Activated T-cell treated with anti-CD3 and anti-CD28 coated beads, Interleukin-2, amount 50 U/mL, for 24 hours (primary cell): Measurements from ENCODE around the gene LGALS9.

Source experiments
- DNase-seq: peaks from one replicate; pipeline ENCODE4 v3.0.0-alpha.2; 2020
- H3K27ac Mint-ChIP-seq: 2 replicates; pipeline ENCODE4 v1.8.0; 2020; ENCODE audit warnings: mild to moderate bottlenecking, mixed read lengths
- H3K27me3 Mint-ChIP-seq: 2 replicates; pipeline ENCODE4 v1.8.0; 2020; ENCODE audit warnings: mixed read lengths
- H3K36me3 Mint-ChIP-seq: 2 replicates; pipeline ENCODE4 v1.8.0; 2020; ENCODE audit warnings: low read depth, mixed read lengths
- H3K4me1 Mint-ChIP-seq: 2 replicates; pipeline ENCODE4 v1.8.0; 2020; ENCODE audit warnings: low read depth, mixed read lengths
- H3K4me3 Mint-ChIP-seq: 2 replicates; pipeline ENCODE4 v1.8.0; 2020; ENCODE audit warnings: mild to moderate bottlenecking, moderate library complexity, mixed read lengths
- H3K9me3 Mint-ChIP-seq: 2 replicates; pipeline ENCODE4 v1.8.0; 2020; ENCODE audit warnings: mixed read lengths

LGALS9 gene

GRCh38 chr17:27630607-27631410 lies at the start of gene LGALS9:
Gene LGALS9, plus strand, starts transcription at chr17:27631188. Its CDS starts 78 bp downstream, at chr17:27631266.
- Mint-ChIP-seq H3K9me3 (no peaks in the 10 kb centered on the region), H3K4me3 (peak within 1 kb of the TSS; percentile 71), H3K36me3 (peaks cover 39% of the 10 kb centered on the region), H3K27me3 (no peaks in the 10 kb centered on the region), H3K4me1 (peaks cover 41% of the 10 kb centered on the region), H3K27ac (peak within 1 kb of the TSS; percentile 91)
- peak; percentile 54 for DNase-seq

- no peak overlapping the region for H3K4me3 Mint-ChIP-seq
- no peaks in the 10 kb centered on the region for H3K9me3 Mint-ChIP-seq
- DNase-seq: no peak
- peaks cover 92% of the 10 kb centered on the region for H3K36me3 Mint-ChIP-seq
- no peak overlapping the region for H3K27ac Mint-ChIP-seq
- H3K27me3 Mint-ChIP-seq: no peaks in the 10 kb centered on the region
- H3K4me1 Mint-ChIP-seq: peaks cover 36% of the 10 kb centered on the region
Observed at GRCh38 chr17:27582696-27583095, 48.3 kb upstream of the LGALS9 start.

GRCh38 chr17:27585153-27585681 lies 45.8 kb upstream of the LGALS9 start:
- Mint-ChIP-seq H3K4me3 (no peak overlapping the region), H3K36me3 (peaks cover 96% of the 10 kb centered on the region), H3K9me3 (no peaks in the 10 kb centered on the region), H3K4me1 (peaks cover 11% of the 10 kb centered on the region), H3K27me3 (no peaks in the 10 kb centered on the region), H3K27ac (peak overlapping the region; percentile 22)
- no peak for DNase-seq

GRCh38 chr17:27585792-27586191 lies 45.2 kb upstream of the LGALS9 start:
- Mint-ChIP-seq H3K9me3 (no peaks in the 10 kb centered on the region), H3K4me3 (no peak overlapping the region), H3K27ac (peak overlapping the region; percentile 29), H3K27me3 (no peaks in the 10 kb centered on the region), H3K36me3 (peaks cover 98% of the 10 kb centered on the region), H3K4me1 (peaks cover 8% of the 10 kb centered on the region)
- no peak for DNase-seq

DNA sequence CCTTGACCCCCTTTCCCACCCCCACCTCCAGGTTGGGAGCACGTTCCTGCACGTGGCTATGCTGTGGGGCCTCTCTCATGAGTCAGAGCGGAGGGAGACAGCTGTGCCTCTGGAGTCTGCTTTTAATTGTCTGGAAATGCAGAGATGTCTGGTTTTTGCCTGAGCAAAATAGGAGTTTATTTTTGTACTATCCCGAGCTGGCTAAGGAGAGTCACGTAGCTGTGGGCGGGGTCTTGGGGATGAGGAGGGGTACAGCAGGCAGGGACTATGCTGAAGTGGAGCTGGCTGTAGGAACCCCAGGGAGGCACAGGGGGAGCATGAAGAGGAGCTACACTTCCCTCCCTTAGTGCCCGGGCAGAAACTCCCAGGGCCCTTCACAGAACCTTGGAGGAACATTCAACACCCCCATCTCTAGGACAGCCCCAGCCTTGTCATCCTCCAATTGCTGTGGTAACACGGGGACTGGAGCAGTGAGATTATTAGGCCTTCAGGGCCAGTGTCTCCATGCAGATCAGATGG lies 44.7 kb upstream of the LGALS9 start:
- Mint-ChIP-seq H3K27me3 (no peaks in the 10 kb centered on the region), H3K27ac (peak overlapping the region; percentile 29), H3K4me3 (no peak overlapping the region), H3K4me1 (peaks cover 4% of the 10 kb centered on the region), H3K36me3 (peaks cover 98% of the 10 kb centered on the region), H3K9me3 (no peaks in the 10 kb centered on the region)
- no peak for DNase-seq

DNA sequence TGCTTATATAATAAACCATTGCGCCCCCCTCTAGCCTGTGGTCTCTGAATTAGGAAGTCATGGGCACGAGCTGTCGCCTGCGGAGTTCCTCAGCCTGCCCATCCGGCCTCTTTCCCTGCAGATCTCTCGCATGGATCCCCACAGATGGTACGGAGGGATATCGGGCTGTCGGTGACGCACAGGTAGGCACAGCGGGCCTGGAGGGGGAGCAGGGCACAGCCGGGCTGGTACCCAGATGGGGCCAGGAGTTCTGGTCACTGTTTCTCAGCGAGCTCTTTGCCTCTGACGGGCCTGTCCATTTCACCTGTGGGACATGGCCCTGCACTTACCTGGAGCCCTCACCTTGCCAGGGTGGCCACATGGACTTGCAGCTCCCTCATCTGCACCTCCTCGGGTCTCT lies 42.6 kb upstream of the LGALS9 start:
- Mint-ChIP-seq H3K27ac (no peak overlapping the region), H3K9me3 (no peaks in the 10 kb centered on the region), H3K4me3 (no peak overlapping the region), H3K27me3 (no peaks in the 10 kb centered on the region), H3K36me3 (peaks cover 97% of the 10 kb centered on the region), H3K4me1 (no peaks in the 10 kb centered on the region)
- no peak for DNase-seq

DNA sequence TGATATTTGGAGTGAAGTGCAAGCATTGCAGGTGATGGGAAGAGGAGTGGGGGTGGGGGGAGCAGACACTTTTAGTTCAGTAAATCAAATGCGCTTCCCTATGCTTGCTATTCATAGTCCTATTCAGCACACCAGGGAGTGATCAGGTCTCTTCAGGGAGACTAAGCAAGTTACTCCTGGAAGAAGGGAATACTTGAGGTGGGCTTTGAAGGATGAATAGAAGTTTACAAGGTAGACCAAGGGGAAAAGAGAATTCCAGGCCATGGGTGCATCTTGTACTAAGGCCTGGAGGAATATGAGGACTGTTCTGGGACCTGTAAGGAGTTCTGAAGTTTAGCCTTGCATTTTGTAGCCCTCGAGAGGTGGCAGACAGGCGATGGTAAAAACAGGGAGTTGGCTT lies 40.1 kb upstream of the LGALS9 start:
- H3K27me3 Mint-ChIP-seq: no peaks in the 10 kb centered on the region
- H3K4me1 Mint-ChIP-seq: peaks cover 16% of the 10 kb centered on the region
- H3K9me3 Mint-ChIP-seq: no peaks in the 10 kb centered on the region
- no peak overlapping the region for H3K27ac Mint-ChIP-seq
- H3K36me3 Mint-ChIP-seq: peaks cover 96% of the 10 kb centered on the region
- DNase-seq: no peak
- H3K4me3 Mint-ChIP-seq: no peak overlapping the region

- Mint-ChIP-seq H3K27me3 (no peaks in the 10 kb centered on the region), H3K4me1 (peaks cover 17% of the 10 kb centered on the region), H3K4me3 (no peak overlapping the region), H3K36me3 (peaks cover 98% of the 10 kb centered on the region), H3K9me3 (no peaks in the 10 kb centered on the region), H3K27ac (no peak overlapping the region)
- no peak for DNase-seq
Observed at GRCh38 chr17:27591986-27592385, 39.0 kb upstream of the LGALS9 start.

DNA sequence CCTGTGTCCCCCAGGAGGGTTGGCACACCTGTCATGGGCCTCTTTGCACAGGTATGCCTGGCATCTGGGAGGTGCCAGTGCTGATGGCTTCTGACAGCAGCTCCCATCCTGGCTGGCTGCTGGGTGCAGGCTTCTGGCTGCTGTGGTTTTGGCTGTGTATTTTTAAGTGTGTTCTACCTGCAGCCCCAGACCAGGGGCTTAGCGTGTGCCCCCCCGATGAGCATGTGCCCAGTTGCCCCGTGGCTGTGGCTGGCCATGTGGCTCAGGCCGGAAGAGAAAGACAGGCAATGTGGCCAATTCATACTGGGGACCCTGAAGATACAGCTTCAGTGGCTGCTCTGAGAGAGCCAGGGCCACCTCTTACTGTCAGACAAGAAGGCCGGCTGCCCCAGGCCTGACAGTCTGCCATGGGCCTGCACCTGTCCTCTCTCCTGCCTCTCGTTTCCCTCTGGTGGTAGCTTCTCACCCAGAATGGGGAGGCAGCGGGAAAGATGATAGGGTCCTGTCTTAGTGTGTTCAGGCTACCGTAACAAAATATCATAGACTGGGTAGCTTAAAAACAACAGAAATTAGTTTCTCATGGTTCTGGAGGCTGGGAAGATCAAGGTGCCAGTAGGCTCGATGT lies 37.6 kb upstream of the LGALS9 start:
- peaks cover 98% of the 10 kb centered on the region for H3K36me3 Mint-ChIP-seq
- H3K27ac Mint-ChIP-seq: peak overlapping the region; percentile 20
- H3K4me1 Mint-ChIP-seq: peaks cover 17% of the 10 kb centered on the region
- H3K9me3 Mint-ChIP-seq: no peaks in the 10 kb centered on the region
- no peak for DNase-seq
- no peak overlapping the region for H3K4me3 Mint-ChIP-seq
- H3K27me3 Mint-ChIP-seq: no peaks in the 10 kb centered on the region

DNA sequence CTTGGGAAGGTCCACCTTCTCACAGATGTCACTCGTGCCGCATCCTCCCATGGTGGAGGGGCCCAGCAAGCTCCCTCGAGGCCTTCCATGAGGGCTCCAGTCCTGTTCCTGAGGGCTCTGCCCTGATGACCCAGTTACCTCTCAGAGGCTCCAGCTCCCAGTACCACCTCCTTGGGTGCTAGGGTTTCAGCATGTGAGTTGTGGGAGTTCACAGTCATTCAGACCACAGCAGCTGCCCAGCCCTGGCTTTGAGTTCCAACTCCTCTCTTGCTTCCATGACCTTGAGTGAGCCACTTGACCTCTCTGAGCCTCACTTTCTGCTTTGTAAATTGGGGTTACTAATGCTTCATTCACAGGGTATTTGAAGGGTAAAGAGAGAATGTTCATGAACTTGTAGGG lies 37.1 kb upstream of the LGALS9 start:
- H3K4me1 Mint-ChIP-seq: peaks cover 17% of the 10 kb centered on the region
- H3K27me3 Mint-ChIP-seq: no peaks in the 10 kb centered on the region
- DNase-seq: no peak
- H3K27ac Mint-ChIP-seq: peak overlapping the region; percentile 5
- H3K4me3 Mint-ChIP-seq: no peak overlapping the region
- peaks cover 98% of the 10 kb centered on the region for H3K36me3 Mint-ChIP-seq
- H3K9me3 Mint-ChIP-seq: no peaks in the 10 kb centered on the region

DNA sequence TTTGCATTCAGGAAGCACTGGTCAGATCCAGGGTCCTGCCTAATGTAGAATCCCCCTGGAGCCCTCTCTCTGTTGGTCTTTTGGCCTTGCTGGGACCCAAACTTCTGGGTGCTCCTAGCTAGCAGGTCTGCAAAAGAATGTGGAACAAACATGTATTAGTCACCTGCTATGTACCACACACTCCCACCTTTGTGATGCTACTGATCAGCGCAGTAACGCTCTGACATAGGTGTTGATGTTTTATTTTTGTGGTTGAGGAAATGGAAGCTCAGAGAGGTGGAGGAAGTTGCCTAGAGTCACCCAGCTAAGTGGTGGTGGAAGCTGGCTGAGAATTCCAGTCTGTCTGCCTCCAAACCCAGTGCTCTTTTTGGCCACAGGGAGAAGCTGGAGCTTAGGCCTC lies 35.8 kb upstream of the LGALS9 start:
- H3K27ac Mint-ChIP-seq: peak overlapping the region; percentile 5
- H3K27me3 Mint-ChIP-seq: no peaks in the 10 kb centered on the region
- no peaks in the 10 kb centered on the region for H3K9me3 Mint-ChIP-seq
- no peak overlapping the region for H3K4me3 Mint-ChIP-seq
- peaks cover 19% of the 10 kb centered on the region for H3K4me1 Mint-ChIP-seq
- DNase-seq: no peak
- peaks cover 90% of the 10 kb centered on the region for H3K36me3 Mint-ChIP-seq

- H3K27me3 Mint-ChIP-seq: no peaks in the 10 kb centered on the region
- peaks cover 26% of the 10 kb centered on the region for H3K4me1 Mint-ChIP-seq
- no peaks in the 10 kb centered on the region for H3K9me3 Mint-ChIP-seq
- no peak overlapping the region for H3K4me3 Mint-ChIP-seq
- no peak for DNase-seq
- H3K36me3 Mint-ChIP-seq: peaks cover 88% of the 10 kb centered on the region
- peak overlapping the region; percentile 5 for H3K27ac Mint-ChIP-seq
Observed at GRCh38 chr17:27596096-27596495, 34.9 kb upstream of the LGALS9 start.

GRCh38 chr17:27596566-27597187 lies 34.3 kb upstream of the LGALS9 start:
- H3K27ac Mint-ChIP-seq: peak overlapping the region; percentile 45
- no peak overlapping the region for H3K4me3 Mint-ChIP-seq

DNA sequence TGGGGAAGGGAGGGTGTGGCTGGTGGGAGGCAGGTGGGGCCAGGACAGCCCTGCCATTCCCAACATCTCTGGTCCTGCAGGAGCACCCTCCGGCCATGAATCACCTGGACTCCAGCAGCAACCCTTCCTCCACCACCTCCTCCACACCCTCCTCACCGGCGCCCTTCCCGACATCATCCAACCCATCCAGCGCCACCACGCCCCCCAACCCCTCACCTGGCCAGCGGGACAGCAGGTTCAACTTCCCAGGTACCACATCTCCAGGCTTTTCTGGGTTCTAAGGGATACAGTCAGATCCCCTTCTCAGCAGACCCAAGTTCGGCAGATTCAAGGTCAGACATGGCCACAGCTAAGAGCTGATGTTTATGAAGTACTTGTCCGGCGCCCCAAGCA lies 33.8 kb upstream of the LGALS9 start:
- Mint-ChIP-seq H3K27ac (peak overlapping the region; percentile 61), H3K9me3 (no peaks in the 10 kb centered on the region), H3K27me3 (no peaks in the 10 kb centered on the region), H3K4me1 (peaks cover 34% of the 10 kb centered on the region), H3K4me3 (no peak overlapping the region), H3K36me3 (peaks cover 88% of the 10 kb centered on the region)
- DNase-seq: no peak

More at GRCh38 chr17:27596566-27597187, 34.3 kb upstream of the LGALS9 start:
- no peak for DNase-seq
- H3K9me3 Mint-ChIP-seq: no peaks in the 10 kb centered on the region
- peaks cover 88% of the 10 kb centered on the region for H3K36me3 Mint-ChIP-seq
- no peaks in the 10 kb centered on the region for H3K27me3 Mint-ChIP-seq
- H3K4me1 Mint-ChIP-seq: peaks cover 32% of the 10 kb centered on the region
